Effector CD4-positive, alpha-beta T cell (primary cell): Measurements from ENCODE around the gene ARRB1.
"Not testable (repeated sequence)": the region's sequence is repeated elsewhere in the genome, so short reads cannot be mapped to it uniquely, and the experiment has no call there.

Experiments
- DNase-seq: peaks from one replicate; pipeline ENCODE4 v3.0.0-alpha.2; 2020
- total RNA-seq: gene quantifications from one replicate; lab custom pipeline; 2026; lab: John Stamatoyannopoulos, UW

The ARRB1 gene
- 45.4 reads per million, percentile 66 among the genes with 10 or more reads in this experiment for total RNA-seq

- no peak for DNase-seq
Measured at GRCh38 chr11:75351541-75351790, at the start of gene ARRB1. Gene ARRB1, minus strand, starts transcription at chr11:75351661. Its CDS starts 54 bp downstream, at chr11:75351607.

- DNase-seq, result no peak
Measured at GRCh38 chr11:75400146-75400865, 48.8 kb upstream of the ARRB1 start.

GRCh38 chr11:75399344-75400145 lies 48.1 kb upstream of the ARRB1 start, which contains the start of gene RPS3:
Gene RPS3, plus strand, starts transcription at chr11:75399518. Its CDS starts 30 bp downstream, at chr11:75399548.
- DNase-seq, result peak; percentile 81

GRCh38 chr11:75398906-75399305 lies 47.4 kb upstream of the ARRB1 start:
- no peak for DNase-seq

GRCh38 chr11:75394085-75394840 lies 42.8 kb upstream of the ARRB1 start:
- no peak for DNase-seq

- DNase-seq, result no peak
Measured at GRCh38 chr11:75389925-75390324, 38.5 kb upstream of the ARRB1 start.

- no peak for DNase-seq
Measured at GRCh38 chr11:75389276-75389605, 37.8 kb upstream of the ARRB1 start.

GRCh38 chr11:75388386-75389275 lies 37.2 kb upstream of the ARRB1 start:
- DNase-seq, result peak; percentile 52

GRCh38 chr11:75387736-75388294 lies 36.4 kb upstream of the ARRB1 start:
- no peak for DNase-seq

- DNase-seq, result no peak
Measured at GRCh38 chr11:75386942-75387630, 35.6 kb upstream of the ARRB1 start.

GRCh38 chr11:75384438-75385080 lies 33.1 kb upstream of the ARRB1 start:
- peak; percentile 70 for DNase-seq

- no peak for DNase-seq
Measured at GRCh38 chr11:75383246-75383645, 31.8 kb upstream of the ARRB1 start.

GRCh38 chr11:75380716-75381420 lies 29.4 kb upstream of the ARRB1 start:
- DNase-seq, result no peak

GRCh38 chr11:75380245-75380644 lies 28.8 kb upstream of the ARRB1 start:
- DNase-seq, result no peak

GRCh38 chr11:75378776-75379175 lies 27.3 kb upstream of the ARRB1 start:
- DNase-seq, result not testable (repeated sequence)

- DNase-seq, result no peak
Measured at GRCh38 chr11:75376175-75376574, 24.7 kb upstream of the ARRB1 start.

GRCh38 chr11:75375626-75376025 lies 24.2 kb upstream of the ARRB1 start:
- DNase-seq, result no peak

- no peak for DNase-seq
Measured at GRCh38 chr11:75374646-75375045, 23.2 kb upstream of the ARRB1 start.

- DNase-seq, result no peak
Measured at GRCh38 chr11:75373201-75373600, 21.7 kb upstream of the ARRB1 start.
